Prostate gland (tissue), 2 donors: ENCODE results near the gene CCDC149.

ENCODE experiments used
- CTCF ChIP-seq, 4 experiments: fragments of 200-600 bp in 2 of 4; fragments of 450-650 bp in 2 of 4; sonication (generic) in 2 of 4; IDR thresholded peaks; 1 replicate in 3 of 4; 2 replicates in 1 of 4; pipeline ENCODE4 v1.5.1; 2016 to 2019; ENCODE audit warnings: antibody characterized with exemption in 4 of 4, mild to moderate bottlenecking in 2 of 4, moderate library complexity in 2 of 4
- POLR2AphosphoS5 ChIP-seq: sonication (generic); formaldehyde crosslinking; IDR thresholded peaks from one replicate; pipeline ENCODE4 v1.6.1; 2017; ENCODE audit warnings: antibody characterized with exemption

DNA sequence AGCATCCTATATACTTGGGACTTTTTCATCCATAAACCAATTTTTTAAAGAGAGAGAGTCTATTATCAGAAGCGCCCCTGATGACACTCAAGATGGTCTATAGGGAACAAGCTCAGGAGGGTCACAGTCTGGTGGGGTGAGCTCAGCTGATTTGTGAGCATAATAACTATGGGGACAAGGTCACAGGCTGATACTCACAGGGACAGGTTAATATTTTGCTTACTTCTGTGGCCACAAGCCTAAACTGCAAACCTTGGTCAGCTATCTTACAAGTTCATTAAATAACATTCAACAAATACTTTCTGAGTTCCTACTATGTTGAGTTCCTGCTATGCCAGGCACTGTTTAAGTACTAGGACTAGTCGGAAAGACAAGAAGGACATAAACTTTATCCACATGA lies 10.2 kb upstream of the CCDC149 start:
- no peak for TF ChIP-seq CTCF (IDR thresholded peaks at IDR 0.05)
- no peak for TF ChIP-seq POLR2AphosphoS5
